Pancreas (tissue), 10 donors: ENCODE data around the gene COPE. TPM values are rescaled to one million over a fixed set of nuclear protein-coding genes. Genes with fewer than 3 reads are reported as not detected.
"Not testable (repeated sequence)": the region's sequence is repeated elsewhere in the genome, so short reads cannot be mapped to it uniquely, and the experiment has no call there.

Experiments used
- ATAC-seq, 4 donors: fragments of 200-7000 bp; cut with Tn5 transposase; one replicate each; pipeline versions ENCODE4 v1.8.0 to v1.9.1; 2020; ENCODE audit warnings: mild to moderate bottlenecking in 4 of 4, moderate library complexity in 4 of 4
- DNase-seq, 6 donors: peaks; one replicate each; pipeline ENCODE4 v3.0.0-alpha.2; 2020
- FAIRE-seq: peaks from 2 replicates; lab custom pipeline; 2012; peaks lifted over from hg19 to GRCh38; lab: Jason Lieb, UNC
- H3K27ac ChIP-seq, 4 donors: fragments of 200-600 bp; sonication (generic); 1 replicate in 3 of 4; 2 replicates in 1 of 4; pipeline versions ENCODE4 v1.5.0 to v1.8.0; 2020
- H3K27me3 ChIP-seq, 4 donors: fragments of 200-600 bp; one replicate each; pipeline ENCODE4 v1.8.0; 2021
- H3K36me3 ChIP-seq, 3 donors: fragments of 200-600 bp; sonication (generic) in 1 of 3; one replicate each; pipeline versions ENCODE4 v1.5.0 to v1.8.0; 2020 to 2021
- H3K4me1 ChIP-seq, 3 donors: fragments of 200-600 bp; one replicate each; pipeline ENCODE4 v1.8.0; 2021
- H3K4me3 ChIP-seq, 4 donors: fragments of 200-600 bp; sonication (generic) in 2 of 4; one replicate each; pipeline versions ENCODE4 v1.5.0 to v1.8.0; 2020 to 2021
- H3K9me3 ChIP-seq, 4 donors: fragments of 200-600 bp; one replicate each; pipeline ENCODE4 v1.8.0; 2021
- CTCF ChIP-seq, 4 donors: fragments of 200-600 bp; sonication (generic) in 3 of 4; IDR thresholded peaks; one replicate each; pipeline versions ENCODE4 v1.5.0 to v1.8.0; 2021; ENCODE audit warnings: antibody characterized with exemption in 4 of 4
- WGBS, 2 donors: extraction: QIAGEN DNeasy Blood & Tissue Kit; methylation state at CpG; one replicate each; pipeline ENCODE4 v1.1.7; 2013; 5-methylcytosine and 5-hydroxymethylcytosine counted together
- intact Hi-C, 3 donors: fragments of 100-400 bp; cut with DNase I; formaldehyde crosslinking; loops; one replicate each; pipeline versions ENCODE4 v1.11.1 to v1.14.2; 2022
- polyA plus RNA-seq, 2 donors: library from polyadenylated mRNA; stranded (reverse); fragments of 200-250 nt; gene quantifications; one replicate each; pipeline ENCODE4 v1.2.3, GENCODE V29; 2013
- total RNA-seq, 6 donors: library from RNA; stranded (reverse); fragmentation: NEBNext Ultra II Directional in 4 of 6; extraction: Animal tissue kit (Norgen Biotek cat#: 25700) in 4 of 6; gene quantifications; one replicate each; pipeline versions ENCODE4 v1.2.1 to v1.2.4, GENCODE V29; 2021 to 2023
- donor health status: healthy with polysubstance abuse.
- donor health status: DM: no; HTN: no; CAD: no; lungs with moderate emphysema.
- donor health status: DM: no; HTN: no; CAD: no.
- donor health status: control.
- donor health status: control.
- donor health status: Bipolar disorder and iron deficiency.
- donor health status: DM: yes; HTN: yes; CAD: no.
- donor health status: DM: no; HTN: no; CAD: no.
- donor health status: DM: no; HTN: no; CAD: no.
- donor health status: DM: yes; HTN: yes; CAD: no.

COPE gene
- total and polyA plus RNA-seq, 8 donors = 58.2 to 200 (median 94.2) TPM

GRCh38 chr19:18904334-18905057 lies 14.7 kb downstream of the COPE start:
- Histone ChIP-seq H3K36me3 (peaks cover 5 to 32% (median 11%) of the 10 kb centered on the region in 3 donors), H3K4me3 (no peak overlapping the region), H3K9me3 (no peaks in the 10 kb centered on the region), H3K27ac (no peak overlapping the region), H3K4me1 (no peaks in the 10 kb centered on the region), H3K27me3 (no peaks in the 10 kb centered on the region)
- intact Hi-C loops = no loop called here
- FAIRE-seq = no peak
- TF ChIP-seq CTCF (IDR thresholded peaks at IDR 0.05) = no peak
- no peak for ATAC-seq
- 92 to 94% methylated on average over 25 of the region's 25 CpGs for WGBS, 2 donors
- DNase-seq = peak in 2 of 6 donors; percentile 32 to 73

GRCh38 chr19:18903156-18904037 lies 15.8 kb downstream of the COPE start:
- Histone ChIP-seq H3K4me3 (no peak overlapping the region), H3K36me3 (peaks cover 5 to 38% (median 11%) of the 10 kb centered on the region in 3 donors), H3K4me1 (no peaks in the 10 kb centered on the region), H3K27me3 (no peaks in the 10 kb centered on the region), H3K27ac (no peak overlapping the region), H3K9me3 (no peaks in the 10 kb centered on the region)
- WGBS, 2 donors = 90 to 91% methylated on average over 29 of the region's 29 CpGs
- intact Hi-C loops = no loop called here
- no peak for FAIRE-seq
- ATAC-seq = no peak
- TF ChIP-seq CTCF (IDR thresholded peaks at IDR 0.05) = no peak
- DNase-seq = peak in 2 of 6 donors; percentile 22 to 60

GRCh38 chr19:18902519-18902918 lies 16.7 kb downstream of the COPE start:
- FAIRE-seq, H3K4me3 ChIP-seq, H3K27ac ChIP-seq, DNase-seq, ATAC-seq, intact Hi-C loops, H3K27me3 ChIP-seq, H3K4me1 ChIP-seq, H3K9me3 ChIP-seq: not testable (repeated sequence)
- peaks cover 5 to 33% (median 11%) of the 10 kb centered on the region in 3 donors for H3K36me3 ChIP-seq
- 96 to 98% methylated on average over 5 of the region's 5 CpGs for WGBS, 2 donors

GRCh38 chr19:18901491-18901890 lies 17.7 kb downstream of the COPE start:
- TF ChIP-seq CTCF (IDR thresholded peaks at IDR 0.05) = no peak
- H3K9me3 ChIP-seq = no peaks in the 10 kb centered on the region
- no peak for ATAC-seq
- no peaks in the 10 kb centered on the region for H3K27me3 ChIP-seq
- H3K36me3 ChIP-seq = peaks cover 5 to 27% (median 6%) of the 10 kb centered on the region in 3 donors
- WGBS, 2 donors = 82 to 84% methylated on average over 7 of the region's 7 CpGs
- FAIRE-seq = no peak
- intact Hi-C loops = no loop called here
- DNase-seq = no peak
- H3K27ac ChIP-seq = no peak overlapping the region
- H3K4me3 ChIP-seq = no peak overlapping the region
- H3K4me1 ChIP-seq = no peaks in the 10 kb centered on the region

- 87 to 93% methylated on average over 17 of the region's 17 CpGs for WGBS, 2 donors
- FAIRE-seq (no peak), ATAC-seq (no peak), DNase-seq (peak in 1 of 6 donors; percentile 49)
- intact Hi-C loops = no loop called here
- TF ChIP-seq CTCF (IDR thresholded peaks at IDR 0.05) = no peak
- Histone ChIP-seq H3K9me3 (no peaks in the 10 kb centered on the region), H3K4me1 (no peaks in the 10 kb centered on the region), H3K4me3 (no peak overlapping the region), H3K36me3 (peaks cover 0 to 21% (median 6%) of the 10 kb centered on the region in 3 donors), H3K27ac (no peak overlapping the region), H3K27me3 (no peaks in the 10 kb centered on the region)
Measured at GRCh38 chr19:18900700-18901481, 18.3 kb downstream of the COPE start.
